Neutrophil (primary cell): ENCODE results near the gene ARHGEF19.

Experiments
- H3K27ac ChIP-seq: fragments of 200-600 bp; sonication (generic); 2 replicates; pipeline ENCODE4 v1.5.1; 2016; ENCODE audit warnings: mild to moderate bottlenecking, moderate library complexity
- H3K27me3 ChIP-seq: fragments of 200-600 bp; sonication (generic); 2 replicates; pipeline ENCODE4 v1.6.0; 2016; ENCODE audit warnings: mild to moderate bottlenecking
- H3K36me3 ChIP-seq: fragments of 200-600 bp; sonication (generic); 2 replicates; pipeline ENCODE4 v1.5.1; 2017
- H3K4me1 ChIP-seq, 2 experiments: fragments of 200-600 bp in 1 of 2; sonication (generic) in 1 of 2; 1 replicate in 1 of 2; 2 replicates in 1 of 2; pipeline versions ENCODE4 v1.5.1 to v1.6.1; 2013 to 2016; ENCODE audit warnings: low read depth in 1 of 2, low read length in 1 of 2, mild to moderate bottlenecking in 1 of 2, moderate library complexity in 1 of 2; ENCODE audit not compliant: control insufficient read depth in 1 of 2, insufficient read depth in 1 of 2
- H3K4me3 ChIP-seq, 2 experiments: fragments of 200-600 bp in 1 of 2; sonication (generic) in 1 of 2; 1 replicate in 1 of 2; 2 replicates in 1 of 2; pipeline ENCODE4 v1.5.1; 2013 to 2016; ENCODE audit warnings: low read depth in 1 of 2, low read length in 1 of 2, mild to moderate bottlenecking in 1 of 2, moderate library complexity in 1 of 2
- H3K9me3 ChIP-seq: fragments of 200-600 bp; sonication (generic); 2 replicates; pipeline ENCODE4 v1.5.1; 2016
- CTCF ChIP-seq: fragments of 200-600 bp; sonication (generic); IDR thresholded peaks from 2 replicates; pipeline ENCODE4 v1.5.1; 2016; ENCODE audit warnings: antibody characterized with exemption

The ARHGEF19 gene

GRCh38 chr1:16176653-16177052 is 35.8 kb downstream of the ARHGEF19 start:
- no peak for TF ChIP-seq CTCF
- Histone ChIP-seq H3K27me3 (peaks cover 38% of the 10 kb centered on the region), H3K4me1 (peaks cover 0 to 5% of the 10 kb centered on the region in 2 experiments), H3K9me3 (no peaks in the 10 kb centered on the region), H3K27ac (no peak overlapping the region), H3K36me3 (no peaks in the 10 kb centered on the region), H3K4me3 (no peak overlapping the region)

GRCh38 chr1:16175610-16176553 is 36.6 kb downstream of the ARHGEF19 start:
- TF ChIP-seq CTCF: no peak
- H3K4me1 ChIP-seq: peaks cover 0 to 5% of the 10 kb centered on the region in 2 experiments
- H3K27me3 ChIP-seq: peaks cover 38% of the 10 kb centered on the region
- no peaks in the 10 kb centered on the region for H3K36me3 ChIP-seq
- no peak overlapping the region for H3K4me3 ChIP-seq
- H3K9me3 ChIP-seq: no peaks in the 10 kb centered on the region
- no peak overlapping the region for H3K27ac ChIP-seq

GRCh38 chr1:16174886-16175598 is 37.4 kb downstream of the ARHGEF19 start:
- Histone ChIP-seq H3K4me1 (peaks cover 0 to 5% of the 10 kb centered on the region in 2 experiments), H3K4me3 (no peak overlapping the region), H3K27me3 (peaks cover 44% of the 10 kb centered on the region)

GRCh38 chr1:16174261-16174868 is 38.1 kb downstream of the ARHGEF19 start:
- no peaks in the 10 kb centered on the region for H3K9me3 ChIP-seq
- H3K4me1 ChIP-seq: peaks cover 0 to 5% of the 10 kb centered on the region in 2 experiments
- peaks cover 51% of the 10 kb centered on the region for H3K27me3 ChIP-seq

More at GRCh38 chr1:16174886-16175598, 37.4 kb downstream of the ARHGEF19 start:
- TF ChIP-seq CTCF: no peak
- Histone ChIP-seq H3K27ac (no peak overlapping the region), H3K9me3 (no peaks in the 10 kb centered on the region), H3K36me3 (no peaks in the 10 kb centered on the region)

More at GRCh38 chr1:16174261-16174868, 38.1 kb downstream of the ARHGEF19 start:
- H3K4me3 ChIP-seq: no peak overlapping the region
- no peaks in the 10 kb centered on the region for H3K36me3 ChIP-seq
- no peak for TF ChIP-seq CTCF
- no peak overlapping the region for H3K27ac ChIP-seq
